ENCODE data around the gene SORCS2.

SORCS2 gene

DNA sequence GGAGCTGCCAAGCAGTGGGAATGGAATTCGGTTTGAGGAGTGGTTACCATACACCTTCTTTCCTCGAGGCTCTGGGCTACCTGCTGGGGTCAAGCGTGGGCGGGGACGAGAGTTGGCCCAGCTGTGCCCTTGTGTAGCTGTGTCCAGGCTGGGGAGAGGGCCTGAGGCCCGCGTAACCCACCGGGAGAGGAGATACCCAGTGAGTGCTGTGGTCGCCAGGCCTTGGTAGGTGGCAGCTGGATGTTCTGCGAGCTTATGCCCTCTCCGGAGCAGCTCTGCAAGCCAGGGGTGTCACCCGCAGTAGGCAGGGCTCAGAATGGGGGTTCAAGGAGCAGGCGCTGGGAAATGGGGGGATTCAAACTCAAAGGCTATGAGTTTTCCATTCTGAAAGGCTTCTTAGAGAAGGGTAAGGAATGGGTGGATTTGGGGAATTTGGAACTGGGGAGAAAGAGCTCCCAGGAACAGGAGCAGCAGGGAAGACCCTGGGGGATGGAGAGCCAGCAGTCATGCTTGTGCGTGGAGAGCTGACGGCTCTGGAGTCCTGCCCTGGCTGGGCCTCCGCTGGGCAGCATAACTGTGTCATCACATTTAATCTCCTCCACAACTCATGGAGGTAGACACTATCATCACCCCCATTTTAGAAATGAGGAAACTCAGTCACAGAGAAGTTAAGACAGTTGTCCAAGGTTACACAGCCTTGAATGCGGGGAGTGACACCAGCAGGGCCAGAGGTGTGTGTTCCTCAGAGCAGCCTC is 117.5 kb downstream of the SORCS2 start:
- DNase-seq = no peak

- DNase-seq = no peak
These were observed 118.1 kb downstream of the SORCS2 start for GRCh38 chr4:7310451-7310850.

DNA sequence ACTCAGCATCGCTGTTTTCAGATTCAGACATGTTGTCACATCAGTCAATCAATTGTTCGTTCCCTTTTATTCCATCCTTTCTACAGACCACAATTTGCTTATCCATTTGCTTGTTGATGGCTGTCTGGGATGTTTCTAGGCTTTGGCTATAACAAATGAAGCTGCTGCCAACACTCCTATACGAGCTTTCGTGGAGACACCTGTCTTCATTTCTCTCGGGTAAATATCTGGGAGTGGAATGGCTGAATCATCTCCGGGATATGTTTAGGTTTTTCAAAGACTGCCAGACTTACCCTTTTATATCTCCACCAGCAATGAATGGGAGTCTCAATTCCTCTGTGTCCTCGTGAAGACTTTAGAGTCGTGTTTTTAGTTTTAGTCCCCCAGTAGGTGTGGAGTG is 118.9 kb downstream of the SORCS2 start:
- no peak for DNase-seq

- DNase-seq = no peak
These were observed 120.4 kb downstream of the SORCS2 start for GRCh38 chr4:7312691-7313090.

DNA sequence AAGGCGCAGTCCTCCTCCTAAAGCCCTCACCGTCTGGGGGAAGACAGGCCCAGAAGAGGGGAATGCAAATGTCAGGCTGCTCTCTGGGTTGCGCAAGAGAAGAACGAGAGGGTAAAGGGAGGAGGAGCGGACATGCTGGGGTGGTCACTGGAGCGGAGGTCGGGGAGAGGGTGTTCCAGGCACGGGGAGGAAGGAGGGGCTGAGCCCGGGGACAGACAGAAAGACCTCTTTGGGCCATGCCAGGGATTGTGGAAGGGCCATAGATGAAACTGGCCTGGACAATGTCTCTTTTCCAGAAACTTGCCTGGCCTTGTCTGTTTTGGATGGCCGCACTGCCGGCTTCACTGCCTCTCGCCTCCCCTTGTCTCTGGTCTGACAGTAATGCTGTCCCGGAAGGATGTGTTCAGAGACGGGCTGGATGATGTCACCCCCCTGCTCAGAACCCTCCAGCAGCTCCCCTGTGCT is 121.0 kb downstream of the SORCS2 start:
- DNase-seq = no peak

- DNase-seq = no peak
These were observed 121.7 kb downstream of the SORCS2 start for GRCh38 chr4:7313991-7314390.

DNA sequence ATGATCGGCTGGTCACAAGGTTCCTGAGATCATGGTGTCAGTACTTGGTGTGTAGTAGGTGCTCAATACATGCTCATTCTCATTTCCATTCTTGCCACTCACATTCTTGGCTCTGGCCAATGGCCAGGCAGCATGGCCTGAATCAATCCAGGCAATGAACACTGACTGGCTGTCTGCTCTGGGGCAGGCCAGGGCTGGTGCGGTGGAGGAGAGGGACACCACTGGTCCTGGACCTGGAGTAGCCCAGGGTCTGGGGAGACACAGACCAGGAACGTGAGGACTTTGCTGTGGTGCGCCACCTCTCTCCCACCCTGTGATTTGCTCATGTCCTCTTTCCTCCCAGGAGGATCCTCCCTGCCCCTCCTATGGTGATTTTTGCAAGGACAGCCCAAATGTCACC is 122.9 kb downstream of the SORCS2 start:
- DNase-seq = no peak

DNA sequence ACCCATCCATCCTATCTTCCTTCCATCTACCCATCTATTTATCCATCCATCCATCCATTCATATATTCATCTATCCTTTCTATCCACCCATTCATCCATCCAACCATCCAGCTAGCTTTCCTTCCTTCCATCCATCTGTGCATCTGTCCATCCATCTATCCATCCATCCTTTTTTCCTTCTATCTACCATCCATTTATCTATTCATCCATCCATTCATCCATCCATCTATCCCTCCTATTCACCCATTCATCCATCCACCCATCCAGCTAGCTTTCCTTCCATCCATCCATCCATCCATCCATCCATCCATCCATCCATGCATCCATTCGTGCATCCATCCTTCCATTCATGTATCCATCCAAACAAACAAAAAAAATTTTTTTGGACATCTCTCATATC is 123.6 kb downstream of the SORCS2 start:
- no peak for DNase-seq

GRCh38 chr4:7319024-7319423 is 126.7 kb downstream of the SORCS2 start:
- no peak for DNase-seq

GRCh38 chr4:7320206-7320797 is 128.0 kb downstream of the SORCS2 start:
- DNase-seq = no peak

DNA sequence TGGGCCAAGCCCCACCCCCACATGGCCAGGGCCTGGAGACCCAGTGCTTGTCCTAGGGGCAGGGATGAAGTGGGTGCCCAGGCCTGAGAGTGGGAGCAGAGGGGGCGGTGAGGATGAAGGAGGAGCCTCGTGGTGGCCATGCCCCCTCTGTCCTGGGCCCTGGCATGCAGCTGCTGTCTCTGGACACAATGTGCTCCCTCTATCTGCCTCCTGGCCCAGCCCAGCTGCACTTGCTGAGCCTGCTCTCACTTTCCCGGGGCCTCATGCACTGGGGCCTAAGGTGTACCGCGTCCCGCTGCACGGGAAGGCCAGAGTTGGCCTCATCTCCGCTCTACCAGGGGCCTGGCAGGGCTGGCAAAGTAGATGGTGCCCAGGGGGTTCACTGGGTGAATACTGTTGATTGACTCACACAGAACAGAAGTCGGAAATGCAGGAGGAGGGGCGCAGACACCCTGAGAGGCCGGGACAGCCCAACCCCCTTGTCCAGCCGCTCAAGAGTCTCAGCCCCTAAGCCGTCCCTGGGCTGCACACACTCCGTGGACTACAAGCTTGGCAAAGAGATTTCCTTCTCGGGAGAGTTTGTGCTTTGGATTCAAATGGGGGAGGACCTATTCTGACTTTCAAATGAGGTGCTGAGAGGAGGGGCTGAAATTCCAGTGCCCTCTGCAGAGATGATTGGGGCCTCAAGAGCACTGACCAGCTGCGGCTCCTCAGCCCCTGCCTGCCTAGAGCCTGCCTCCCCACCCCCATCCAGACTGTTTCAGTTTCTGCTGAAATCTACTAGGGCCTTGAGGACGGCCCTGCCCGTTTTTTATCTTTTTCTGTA is 130.0 kb downstream of the SORCS2 start:
- DNase-seq = no peak

GRCh38 chr4:7323461-7323871 is 131.1 kb downstream of the SORCS2 start:
- DNase-seq = no peak

- no peak for DNase-seq
These were observed 131.7 kb downstream of the SORCS2 start for GRCh38 chr4:7323872-7324650.

- no peak for DNase-seq
These were observed 132.3 kb downstream of the SORCS2 start for GRCh38 chr4:7324651-7325121.

GRCh38 chr4:7325541-7325940 is 133.2 kb downstream of the SORCS2 start:
- DNase-seq = no peak

DNA sequence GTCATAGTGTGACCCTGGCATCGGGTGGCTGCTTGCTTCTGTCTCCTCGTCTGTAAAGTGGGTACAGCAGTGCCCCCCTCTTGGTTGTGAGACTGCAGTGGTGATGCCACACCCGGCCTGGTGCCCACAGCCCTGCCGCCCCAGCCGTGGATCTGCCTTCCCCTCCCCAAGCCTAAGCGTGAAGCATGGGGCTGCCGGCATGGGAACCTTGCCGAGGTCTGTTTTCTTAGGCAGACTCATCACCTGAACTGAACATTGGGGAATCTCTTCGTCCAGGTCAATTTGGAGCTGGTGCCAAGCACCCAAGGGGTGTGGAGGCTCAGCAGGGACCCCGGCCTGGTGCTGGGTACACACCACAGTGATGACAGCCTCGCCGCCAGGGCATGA is 134.0 kb downstream of the SORCS2 start:
- DNase-seq = no peak

DNA sequence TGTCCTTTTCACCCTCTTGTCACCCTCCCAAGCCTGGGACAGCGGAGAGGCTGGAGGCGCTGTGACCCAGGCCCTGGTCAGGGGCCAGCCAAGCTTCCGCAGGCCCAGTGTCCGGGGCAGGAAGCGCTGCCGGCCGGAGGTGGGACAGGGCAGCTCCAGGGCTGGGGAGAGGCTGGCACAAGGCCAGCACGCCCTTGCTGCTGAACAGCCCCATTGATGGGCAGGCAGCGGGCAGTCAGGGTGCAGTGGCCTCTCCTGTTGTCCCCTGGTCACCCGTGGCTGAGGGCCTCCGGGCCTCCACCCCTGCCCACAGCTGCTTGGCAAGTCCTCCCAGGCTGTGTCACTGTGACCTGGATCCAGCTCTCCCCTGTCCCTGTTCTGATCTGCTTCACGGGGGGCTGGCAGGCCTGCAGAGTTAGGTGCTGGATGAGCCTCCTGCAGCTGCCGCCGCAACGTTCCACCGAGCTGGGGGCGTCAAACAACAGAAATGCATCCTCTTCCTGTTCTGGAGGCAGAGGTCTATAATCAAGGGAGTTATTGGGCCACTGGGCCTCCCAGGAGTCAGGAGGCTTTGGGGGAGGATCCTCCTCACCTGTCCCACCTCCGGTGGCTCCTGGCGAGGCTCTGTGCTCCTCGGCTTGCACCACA is 134.5 kb downstream of the SORCS2 start:
- DNase-seq = no peak

GRCh38 chr4:7327341-7327885 is 135.1 kb downstream of the SORCS2 start:
- DNase-seq = no peak

DNA sequence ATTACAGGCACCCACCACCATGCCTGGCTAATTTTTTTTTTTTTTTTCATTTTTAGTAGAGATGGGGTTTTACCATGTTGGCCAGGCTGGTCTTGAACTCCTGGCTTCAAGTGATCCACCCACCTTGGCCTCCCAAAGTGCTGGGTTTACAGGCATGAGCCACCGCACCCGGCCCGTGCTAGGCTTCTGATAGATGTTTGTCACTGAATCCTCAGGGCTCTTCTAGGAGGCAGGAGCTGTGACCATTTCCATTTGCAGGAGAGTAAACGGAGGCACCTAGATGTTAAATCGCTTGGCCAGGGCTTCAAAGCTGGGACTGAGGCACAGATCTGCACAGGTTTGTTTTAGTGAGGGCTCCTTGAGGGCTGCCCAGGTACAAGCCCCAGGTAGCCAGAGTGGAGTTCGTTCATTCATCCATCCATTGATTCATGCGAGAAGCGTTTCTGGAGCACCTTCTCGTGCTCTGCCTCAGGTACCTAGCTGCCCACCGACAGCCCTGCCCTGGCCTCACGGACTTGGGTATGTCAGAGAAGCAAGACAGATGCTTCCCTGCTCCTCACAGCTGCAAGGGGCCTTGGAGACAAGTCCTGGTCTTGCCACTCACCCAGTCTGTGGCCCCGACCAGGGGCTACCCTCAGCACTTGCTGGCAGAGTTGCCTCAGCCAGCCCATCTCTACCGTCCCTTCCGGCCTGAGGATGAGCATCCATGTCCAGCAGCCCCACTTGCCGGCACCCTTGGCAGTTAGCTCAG is 136.0 kb downstream of the SORCS2 start:
- no peak for DNase-seq

DNA sequence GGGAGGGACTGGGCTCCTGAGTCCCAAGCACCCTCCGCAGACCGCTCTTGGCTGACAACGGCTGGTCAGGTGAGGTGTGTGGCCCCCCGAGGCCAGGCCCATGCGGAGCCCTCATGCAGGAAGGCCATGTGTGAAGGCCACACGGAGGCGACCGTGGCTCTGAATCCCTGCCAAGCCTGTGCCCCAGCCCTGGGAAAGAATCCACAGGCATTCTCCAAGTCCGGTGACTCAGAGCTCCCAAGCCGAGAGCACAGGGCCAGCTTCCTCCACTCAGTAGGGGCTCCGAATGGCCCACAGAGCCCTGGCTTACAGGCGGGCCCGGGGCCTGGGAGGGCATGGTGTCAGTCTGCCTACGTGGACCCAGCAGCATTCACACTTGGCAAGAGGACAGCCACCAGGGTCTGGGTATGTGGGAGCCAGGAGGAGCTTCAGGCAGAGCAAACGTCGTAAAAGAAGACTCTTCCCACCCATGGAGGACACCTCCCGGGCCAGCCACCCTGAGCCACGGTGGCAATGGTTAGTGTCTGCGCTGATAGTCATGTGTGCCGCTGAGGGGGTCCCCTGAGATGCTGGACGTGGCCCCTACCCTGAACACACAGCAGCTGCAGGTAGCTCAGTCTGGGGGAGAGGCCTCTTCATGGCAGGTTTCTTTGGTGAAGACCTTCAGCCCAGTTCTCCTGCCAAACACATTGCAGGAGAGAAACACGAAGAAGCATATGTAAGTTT is 136.7 kb downstream of the SORCS2 start:
- DNase-seq = peak; percentile 86

Data from fibroblast of skin of right biceps (primary cell).